Mucosa of rectum (tissue), 2 donors: ENCODE results near the gene TUBGCP6.
A peak's percentile ranks its signal among the peaks of the same experiment; 100 is the strongest.
"Not testable (repeated sequence)": the region's sequence is repeated elsewhere in the genome, so short reads cannot be mapped to it uniquely, and the experiment has no call there.

Source experiments
- H3K27ac ChIP-seq, 2 donors: one replicate each; pipeline ENCODE4 v1.7.0; 2013; ENCODE audit warnings: inconsistent platforms in 2 of 2, low read depth in 2 of 2, low read length in 2 of 2
- H3K27me3 ChIP-seq, 2 donors: one replicate each; pipeline ENCODE4 v1.7.0; 2013; ENCODE audit warnings: low read length in 2 of 2; ENCODE audit not compliant: control insufficient read depth in 2 of 2, insufficient read depth in 2 of 2
- H3K36me3 ChIP-seq, 2 donors: one replicate each; pipeline ENCODE4 v1.7.0; 2013; ENCODE audit warnings: low read length in 2 of 2; ENCODE audit not compliant: control insufficient read depth in 2 of 2, insufficient read depth in 2 of 2
- H3K4me1 ChIP-seq, 2 donors: one replicate each; pipeline ENCODE4 v1.7.0; 2013; ENCODE audit warnings: low read length in 2 of 2, mild to moderate bottlenecking in 1 of 2; ENCODE audit not compliant: control insufficient read depth in 2 of 2, insufficient read depth in 2 of 2
- H3K4me3 ChIP-seq, 2 donors: one replicate each; pipeline ENCODE4 v1.7.0; 2013; ENCODE audit warnings: low read length in 2 of 2
- H3K9ac ChIP-seq, 2 donors: one replicate each; pipeline ENCODE4 v1.7.0; 2013; ENCODE audit warnings: low read length in 2 of 2, low read depth in 1 of 2, mild to moderate bottlenecking in 1 of 2
- H3K9me3 ChIP-seq, 2 donors: one replicate each; pipeline ENCODE4 v1.7.0; 2013; ENCODE audit warnings: low read length in 2 of 2; ENCODE audit not compliant: control insufficient read depth in 2 of 2
- donor health status: healthy.
- donor health status: Normal muscosa, but diverticular disease.

Gene TUBGCP6

GRCh38 chr22:50208939-50209892, 35.6 kb downstream of the TUBGCP6 start:
- Histone ChIP-seq H3K4me3 (no peak overlapping the region), H3K9me3 (no peaks in the 10 kb centered on the region), H3K27me3 (no peaks in the 10 kb centered on the region), H3K36me3 (peaks cover 39 to 40% of the 10 kb centered on the region in 2 donors), H3K27ac (no peak overlapping the region), H3K9ac (no peak overlapping the region), H3K4me1 (peaks cover 0 to 3% of the 10 kb centered on the region in 2 donors)

GRCh38 chr22:50208430-50208938, 36.3 kb downstream of the TUBGCP6 start:
- peaks cover 0 to 3% of the 10 kb centered on the region in 2 donors for H3K4me1 ChIP-seq
- no peaks in the 10 kb centered on the region for H3K27me3 ChIP-seq
- H3K4me3 ChIP-seq: no peak overlapping the region
- peaks cover 36 to 38% of the 10 kb centered on the region in 2 donors for H3K36me3 ChIP-seq
- no peak overlapping the region for H3K9ac ChIP-seq
- H3K9me3 ChIP-seq: no peaks in the 10 kb centered on the region
- no peak overlapping the region for H3K27ac ChIP-seq

- peaks cover 28 to 33% of the 10 kb centered on the region in 2 donors for H3K36me3 ChIP-seq
- H3K9me3 ChIP-seq: no peaks in the 10 kb centered on the region
- H3K27me3 ChIP-seq: no peaks in the 10 kb centered on the region
- H3K27ac ChIP-seq: no peak overlapping the region
- no peak overlapping the region for H3K4me3 ChIP-seq
- H3K4me1 ChIP-seq: peaks cover 0 to 3% of the 10 kb centered on the region in 2 donors
- no peak overlapping the region for H3K9ac ChIP-seq
Measured at GRCh38 chr22:50207383-50208140, 37.3 kb downstream of the TUBGCP6 start.

GRCh38 chr22:50206599-50206998, 38.2 kb downstream of the TUBGCP6 start:
- Histone ChIP-seq H3K4me1 (peaks cover 7 to 10% of the 10 kb centered on the region in 2 donors), H3K4me3 (no peak overlapping the region), H3K36me3 (peaks cover 24 to 30% of the 10 kb centered on the region in 2 donors), H3K9ac (no peak overlapping the region), H3K9me3 (no peaks in the 10 kb centered on the region), H3K27ac (no peak overlapping the region), H3K27me3 (no peaks in the 10 kb centered on the region)

GRCh38 chr22:50205781-50206569, 38.8 kb downstream of the TUBGCP6 start:
- Histone ChIP-seq H3K27me3 (no peaks in the 10 kb centered on the region), H3K9ac (no peak overlapping the region), H3K9me3 (no peaks in the 10 kb centered on the region), H3K4me3 (no peak overlapping the region), H3K36me3 (peaks cover 20 to 24% of the 10 kb centered on the region in 2 donors), H3K27ac (no peak overlapping the region), H3K4me1 (peaks cover 7 to 10% of the 10 kb centered on the region in 2 donors)

- Histone ChIP-seq H3K4me1 (peaks cover 7 to 10% of the 10 kb centered on the region in 2 donors), H3K36me3 (peaks cover 13 to 18% of the 10 kb centered on the region in 2 donors)
- H3K27me3 ChIP-seq, H3K27ac ChIP-seq, H3K9me3 ChIP-seq, H3K4me3 ChIP-seq, H3K9ac ChIP-seq: not testable (repeated sequence)
Measured at GRCh38 chr22:50204998-50205397, 39.8 kb downstream of the TUBGCP6 start.

- H3K9me3 ChIP-seq: no peaks in the 10 kb centered on the region
- H3K9ac ChIP-seq: no peak overlapping the region
- H3K36me3 ChIP-seq: peaks cover 11 to 18% of the 10 kb centered on the region in 2 donors
- H3K4me3 ChIP-seq: no peak overlapping the region
- no peaks in the 10 kb centered on the region for H3K27me3 ChIP-seq
- H3K4me1 ChIP-seq: peaks cover 7 to 14% of the 10 kb centered on the region in 2 donors
- no peak overlapping the region for H3K27ac ChIP-seq
Measured at GRCh38 chr22:50204571-50204970, 40.3 kb downstream of the TUBGCP6 start.

GRCh38 chr22:50203288-50203687, 41.5 kb downstream of the TUBGCP6 start:
- Histone ChIP-seq H3K4me3 (no peak overlapping the region), H3K9me3 (no peaks in the 10 kb centered on the region), H3K9ac (no peak overlapping the region), H3K4me1 (peaks cover 7 to 15% of the 10 kb centered on the region in 2 donors), H3K27ac (no peak overlapping the region), H3K36me3 (peaks cover 11 to 14% of the 10 kb centered on the region in 2 donors), H3K27me3 (no peaks in the 10 kb centered on the region)

- peaks cover 12 to 16% of the 10 kb centered on the region in 2 donors for H3K36me3 ChIP-seq
- H3K27me3 ChIP-seq: no peaks in the 10 kb centered on the region
- peak overlapping the region; percentile 61 to 76 for H3K4me3 ChIP-seq
- no peaks in the 10 kb centered on the region for H3K9me3 ChIP-seq
- H3K27ac ChIP-seq: no peak overlapping the region
- peaks cover 7 to 15% of the 10 kb centered on the region in 2 donors for H3K4me1 ChIP-seq
- peak overlapping the region; percentile 63 to 67 for H3K9ac ChIP-seq
Measured at GRCh38 chr22:50202130-50202666, 42.6 kb downstream of the TUBGCP6 start.
